ENCODE results near the gene TLR5.

TLR5 gene

GRCh38 chr1:223062177-223062576, 80.9 kb downstream of the TLR5 start:
- DNase-seq: no peak

- no peak for DNase-seq
These were observed 83.5 kb downstream of the TLR5 start for GRCh38 chr1:223059526-223059925.

Data from fibroblast of skin of abdomen (primary cell).